Liver (tissue), 3 donors: ENCODE results near the gene DGKE.

ENCODE experiments used
- ATF3 ChIP-seq: IDR thresholded peaks from 2 replicates; pipeline ENCODE4 v1.6.1; 2016; ENCODE audit warnings: antibody characterized with exemption
- CTCF ChIP-seq: fragments of 150-350 bp; IDR thresholded peaks from 2 replicates; pipeline ENCODE4 v1.5.1; 2017; ENCODE audit warnings: improper control_type of control experiment, low read depth, low read length; ENCODE audit not compliant: missing input control
- MAX ChIP-seq: IDR thresholded peaks from 2 replicates; pipeline ENCODE4 v1.6.1; 2016; ENCODE audit warnings: antibody characterized with exemption
- donor health status: healthy.
- donor health status: healthy.

- TF ChIP-seq MAX (no peak), ATF3 (no peak), CTCF (no peak)
Observed at GRCh38 chr17:56842577-56842976, 8.6 kb downstream of the DGKE start.
